Hepatocyte (in vitro differentiated cells): ENCODE measurements around the gene TIMD4. TPM values are rescaled to one million over a fixed set of nuclear protein-coding genes. Genes with fewer than 3 reads are reported as not detected.

Experiments
- DNase-seq: peaks from one replicate; pipeline ENCODE4 v3.0.0-alpha.2; 2016; ENCODE audit warnings: low spot score
- H2AFZ ChIP-seq: fragments of 200-600 bp; sonication (generic); 2 replicates; pipeline ENCODE4 v1.6.0; 2016; ENCODE audit warnings: antibody characterized with exemption, mild to moderate bottlenecking
- H3K27ac ChIP-seq: fragments of 200-600 bp; sonication (generic); 2 replicates; pipeline ENCODE4 v1.5.1; 2016; ENCODE audit warnings: mild to moderate bottlenecking
- H3K27me3 ChIP-seq: fragments of 200-600 bp; sonication (generic); 2 replicates; pipeline ENCODE4 v1.6.1; 2016
- H3K36me3 ChIP-seq: fragments of 200-600 bp; sonication (generic); replicated peaks from 2 replicates; pipeline ENCODE4 v1.5.1; 2016; ENCODE audit warnings: low read depth; ENCODE audit not compliant: insufficient read depth
- H3K4me1 ChIP-seq: fragments of 200-600 bp; sonication (generic); 2 replicates; pipeline ENCODE4 v1.5.1; 2016; ENCODE audit warnings: mild to moderate bottlenecking, moderate library complexity; ENCODE audit not compliant: insufficient read depth
- H3K4me2 ChIP-seq: fragments of 200-600 bp; sonication (generic); 2 replicates; pipeline ENCODE4 v1.6.0; 2016
- H3K4me3 ChIP-seq: fragments of 200-600 bp; sonication (generic); 2 replicates; pipeline ENCODE4 v1.5.1; 2016; ENCODE audit warnings: mild to moderate bottlenecking
- H3K79me2 ChIP-seq: fragments of 200-600 bp; sonication (generic); 2 replicates; pipeline ENCODE4 v1.6.0; 2017; ENCODE audit warnings: mild to moderate bottlenecking
- H3K9me2 ChIP-seq: fragments of 200-600 bp; sonication (generic); replicated peaks from 2 replicates; pipeline ENCODE4 v1.6.0; 2017; ENCODE audit warnings: mild to moderate bottlenecking; ENCODE audit not compliant: insufficient read depth
- H3K9me3 ChIP-seq: fragments of 200-600 bp; sonication (generic); 2 replicates; pipeline ENCODE4 v1.5.1; 2016; ENCODE audit warnings: low read depth, mild to moderate bottlenecking
- H4K20me1 ChIP-seq: fragments of 200-600 bp; sonication (generic); 2 replicates; pipeline ENCODE4 v1.6.0; 2016; ENCODE audit warnings: mild to moderate bottlenecking; ENCODE audit not compliant: insufficient read depth, poor library complexity, severe bottlenecking
- CTCF ChIP-seq: fragments of 200-600 bp; sonication (generic); IDR thresholded peaks from 2 replicates; pipeline ENCODE4 v1.5.1; 2016; ENCODE audit warnings: antibody characterized with exemption, mild to moderate bottlenecking; ENCODE audit not compliant: poor library complexity
- EZH2 ChIP-seq: fragments of 200-600 bp; sonication (generic); IDR thresholded peaks from 2 replicates; pipeline ENCODE4 v1.6.1; 2016; ENCODE audit warnings: antibody characterized with exemption, mild to moderate bottlenecking, borderline replicate concordance
- EZH2phosphoT487 ChIP-seq: fragments of 200-600 bp; sonication (generic); IDR thresholded peaks from one replicate; pipeline ENCODE4 v1.6.1; 2018; ENCODE audit warnings: antibody characterized with exemption, mild to moderate bottlenecking, low read depth, moderate library complexity; ENCODE audit not compliant: unreplicated experiment, severe bottlenecking
- WGBS: methylation state at CpG from one replicate; pipeline ENCODE4 v1.1.6; 2016; ENCODE audit warnings: low lambda C conversion rate; ENCODE audit errors: missing lambda C conversion rate; 5-methylcytosine and 5-hydroxymethylcytosine counted together
- polyA plus RNA-seq: library from polyadenylated mRNA; unstranded; fragments of >200 nt; fragmentation: Nextera tagmentation; extraction: Ambion mirVana; gene quantifications from 2 replicates; pipeline ENCODE4 v1.2.1, GENCODE V29; 2016
- total RNA-seq: library from RNA; depleted of rRNA; stranded (reverse); fragments of >200 nt; gene quantifications from 2 replicates; pipeline ENCODE4 v1.2.3, GENCODE V29; 2014

TIMD4 gene
- total and polyA plus RNA-seq, 2 experiments from 2014 or later, result 0.42 to 1.1 TPM

DNA sequence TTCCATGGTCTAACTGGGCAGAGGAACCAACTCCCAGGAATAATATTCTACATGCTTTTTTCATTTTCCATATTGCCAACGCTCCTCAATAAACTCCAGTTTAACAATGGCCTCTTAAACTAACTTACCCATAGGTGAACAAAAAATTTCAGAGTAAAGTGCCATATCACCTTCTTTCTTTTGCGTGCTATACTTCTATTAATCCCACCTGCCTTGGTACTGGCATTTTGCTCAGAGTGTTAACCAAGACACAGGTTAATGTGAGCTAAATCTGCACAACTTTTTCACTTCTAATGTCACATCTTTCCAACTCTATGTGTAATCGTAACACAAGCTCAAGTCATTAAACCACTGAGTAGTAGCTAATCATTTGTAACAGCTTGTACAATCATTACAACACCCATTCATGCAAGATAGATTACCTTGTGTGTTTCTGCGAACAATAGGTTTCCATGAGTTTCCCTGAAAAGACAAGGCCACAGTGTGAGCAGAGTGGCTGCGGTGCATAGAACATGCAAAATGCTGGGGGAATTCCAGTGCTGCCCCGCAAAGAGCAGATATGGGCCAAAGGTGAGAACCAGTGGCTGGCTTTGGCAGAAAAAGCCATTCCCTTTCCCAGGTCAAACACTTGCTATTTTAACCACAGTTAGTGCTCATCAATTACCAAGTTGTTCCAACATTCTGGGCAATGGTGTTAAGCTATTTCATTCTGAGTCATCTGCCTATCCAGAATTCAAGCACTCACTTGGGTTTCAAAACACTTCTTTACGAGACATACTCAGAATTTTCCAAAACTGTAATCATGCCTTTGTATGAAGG, 42.8 kb downstream of the TIMD4 start:
- no peaks in the 10 kb centered on the region for H4K20me1 ChIP-seq
- 79% methylated on average over 7 of the region's 7 CpGs for WGBS
- H2AFZ ChIP-seq, result no peak overlapping the region
- H3K27ac ChIP-seq, result peak overlapping the region; percentile 9
- no peaks in the 10 kb centered on the region for H3K9me3 ChIP-seq
- H3K4me1 ChIP-seq, result no peaks in the 10 kb centered on the region
- no peaks in the 10 kb centered on the region for H3K79me2 ChIP-seq
- peak; percentile 20 for DNase-seq
- TF ChIP-seq EZH2phosphoT487 (no peak), CTCF (no peak), EZH2 (no peak)
- H3K27me3 ChIP-seq, result no peaks in the 10 kb centered on the region
- peak overlapping the region; percentile 5 for H3K4me2 ChIP-seq
- no peaks in the 10 kb centered on the region for H3K9me2 ChIP-seq
- no peaks in the 10 kb centered on the region for H3K36me3 ChIP-seq
- H3K4me3 ChIP-seq, result no peak overlapping the region

DNA sequence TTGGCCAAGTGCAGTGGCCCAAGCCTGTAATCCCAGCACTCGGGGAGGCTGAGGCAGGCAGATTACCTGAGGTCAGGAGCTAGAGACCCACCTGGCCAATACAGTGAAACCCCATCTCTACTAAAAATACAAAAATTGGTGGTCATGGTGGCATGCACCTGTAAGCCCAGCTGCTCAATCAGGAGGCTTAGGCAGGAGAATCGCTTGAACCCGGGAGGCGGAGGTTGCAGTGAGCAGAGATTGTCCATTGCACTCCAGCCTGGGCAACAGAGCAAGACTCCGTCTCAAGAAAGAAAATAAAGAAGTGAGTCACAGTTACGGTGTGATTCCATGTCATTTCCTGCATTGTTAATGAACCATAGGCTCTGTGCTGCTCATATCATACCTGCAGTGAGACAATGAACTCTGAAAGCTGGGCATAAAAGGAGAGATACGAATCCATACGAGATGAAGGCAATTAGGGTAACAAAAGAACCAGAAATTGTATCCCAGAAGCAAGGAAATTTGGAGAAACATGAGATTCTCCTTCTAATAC, 44.6 kb downstream of the TIMD4 start:
- DNase-seq, result no peak
- no peak overlapping the region for H3K4me3 ChIP-seq
- WGBS, result 91% methylated on average over 8 of the region's 8 CpGs
- H3K36me3 ChIP-seq, result no peaks in the 10 kb centered on the region
- no peaks in the 10 kb centered on the region for H4K20me1 ChIP-seq
- no peaks in the 10 kb centered on the region for H3K9me2 ChIP-seq
- H3K79me2 ChIP-seq, result no peaks in the 10 kb centered on the region
- no peaks in the 10 kb centered on the region for H3K9me3 ChIP-seq
- H3K27ac ChIP-seq, result no peak overlapping the region
- TF ChIP-seq EZH2 (no peak), EZH2phosphoT487 (no peak), CTCF (no peak)
- no peaks in the 10 kb centered on the region for H3K4me1 ChIP-seq
- no peak overlapping the region for H3K4me2 ChIP-seq
- no peaks in the 10 kb centered on the region for H3K27me3 ChIP-seq
- no peak overlapping the region for H2AFZ ChIP-seq

GRCh38 chr5:156914371-156914737, 48.7 kb downstream of the TIMD4 start:
- DNase-seq, result no peak
- Histone ChIP-seq H2AFZ (no peak overlapping the region), H3K9me3 (no peaks in the 10 kb centered on the region), H3K4me1 (no peaks in the 10 kb centered on the region), H3K27ac (no peak overlapping the region), H3K36me3 (no peaks in the 10 kb centered on the region), H3K4me2 (no peak overlapping the region), H3K79me2 (no peaks in the 10 kb centered on the region), H3K27me3 (no peaks in the 10 kb centered on the region), H3K9me2 (no peaks in the 10 kb centered on the region), H3K4me3 (no peak overlapping the region), H4K20me1 (no peaks in the 10 kb centered on the region)
- WGBS, result 85% methylated on average over 2 of the region's 2 CpGs
- no peak for TF ChIP-seq CTCF
